ENCODE data around the gene ZNF12.

ZNF12 gene

GRCh38 chr7:6646465-6646864 lies 60.3 kb downstream of the ZNF12 start:
- DNase-seq, result no peak

- DNase-seq, result no peak
Measured at GRCh38 chr7:6644728-6645127, 62.0 kb downstream of the ZNF12 start.

- DNase-seq, result no peak
Measured at GRCh38 chr7:6643915-6644625, 62.7 kb downstream of the ZNF12 start.

GRCh38 chr7:6642861-6643640 lies 63.7 kb downstream of the ZNF12 start:
- DNase-seq, result no peak

- no peak for DNase-seq
Measured at GRCh38 chr7:6642239-6642839, 64.4 kb downstream of the ZNF12 start.

- DNase-seq, result no peak
Measured at GRCh38 chr7:6641305-6642035, 65.3 kb downstream of the ZNF12 start.

- DNase-seq, result no peak
Measured at GRCh38 chr7:6640246-6640721, 66.5 kb downstream of the ZNF12 start.

GRCh38 chr7:6639627-6640026 lies 67.1 kb downstream of the ZNF12 start:
- DNase-seq, result no peak

- no peak for DNase-seq
Measured at GRCh38 chr7:6639032-6639431, 67.7 kb downstream of the ZNF12 start.

All from NCI-H1436 treated with DMSO at 0.1 percent for 48 hours (cell line).